Neural progenitor cell (in vitro differentiated cells): ENCODE results near the gene DPP7. TPM values are rescaled to one million over a fixed set of nuclear protein-coding genes. Genes with fewer than 3 reads are reported as not detected.

Source experiments
- DNase-seq: peaks from one replicate; pipeline ENCODE4 v3.0.0-alpha.2; 2016; ENCODE audit warnings: low spot score
- H2AFZ ChIP-seq: fragments of 200-600 bp; sonication (generic); replicated peaks from 2 replicates; pipeline ENCODE4 v1.6.1; 2016; ENCODE audit warnings: antibody characterized with exemption
- H3F3A ChIP-seq: fragments of 200-600 bp; sonication (generic); 2 replicates; pipeline ENCODE4 v1.6.1; 2016; ENCODE audit warnings: antibody characterized with exemption, low read depth
- H3K27ac ChIP-seq: fragments of 200-600 bp; sonication (generic); 2 replicates; pipeline ENCODE4 v1.5.1; 2016; ENCODE audit warnings: mild to moderate bottlenecking
- H3K27me3 ChIP-seq: fragments of 200-600 bp; sonication (generic); 2 replicates; pipeline ENCODE4 v1.6.1; 2016; ENCODE audit warnings: mild to moderate bottlenecking, moderate library complexity
- H3K36me3 ChIP-seq: fragments of 200-600 bp; sonication (generic); 2 replicates; pipeline ENCODE4 v1.5.1; 2016
- H3K4me1 ChIP-seq: fragments of 200-600 bp; sonication (generic); 2 replicates; pipeline ENCODE4 v1.6.1; 2016; ENCODE audit warnings: mixed run types
- H3K4me2 ChIP-seq: fragments of 200-600 bp; sonication (generic); 2 replicates; pipeline ENCODE4 v1.6.1; 2016
- H3K4me3 ChIP-seq: fragments of 200-600 bp; sonication (generic); 2 replicates; pipeline ENCODE4 v1.5.1; 2016
- H3K79me2 ChIP-seq: fragments of 200-600 bp; sonication (generic); 2 replicates; pipeline ENCODE4 v1.6.1; 2016; ENCODE audit warnings: low read depth
- H3K9ac ChIP-seq: fragments of 200-600 bp; sonication (generic); 2 replicates; pipeline ENCODE4 v1.6.1; 2016
- H3K9me3 ChIP-seq: fragments of 200-600 bp; sonication (generic); 2 replicates; pipeline ENCODE4 v1.5.1; 2016; ENCODE audit warnings: low read depth
- H4K20me1 ChIP-seq: fragments of 200-600 bp; sonication (generic); 2 replicates; pipeline ENCODE4 v1.6.1; 2016; ENCODE audit warnings: low read depth
- H3K27ac Mint-ChIP-seq: 3 replicates; pipeline ENCODE4 v1.8.0; 2021; ENCODE audit warnings: mixed read lengths
- H3K27me3 Mint-ChIP-seq: 2 replicates; pipeline ENCODE4 v1.8.0; 2022; ENCODE audit warnings: low read depth, mild to moderate bottlenecking, inconsistent platforms, moderate library complexity, mixed read lengths; ENCODE audit not compliant: insufficient read depth
- H3K36me3 Mint-ChIP-seq: 3 replicates; pipeline ENCODE4 v1.8.0; 2021; ENCODE audit warnings: mixed read lengths
- H3K4me1 Mint-ChIP-seq: 3 replicates; pipeline ENCODE4 v1.8.0; 2021; ENCODE audit warnings: mixed read lengths
- H3K4me3 Mint-ChIP-seq: 3 replicates; pipeline ENCODE4 v1.8.0; 2021; ENCODE audit warnings: mild to moderate bottlenecking, moderate library complexity, mixed read lengths
- H3K9me3 Mint-ChIP-seq: 3 replicates; pipeline ENCODE4 v1.8.0; 2020; ENCODE audit warnings: mixed read lengths
- CTCF ChIP-seq: fragments of 200-600 bp; sonication (generic); IDR thresholded peaks from 2 replicates; pipeline ENCODE4 v1.5.1; 2017; ENCODE audit warnings: antibody characterized with exemption, mild to moderate bottlenecking
- EZH2 ChIP-seq: fragments of 200-600 bp; sonication (generic); IDR thresholded peaks from 2 replicates; pipeline ENCODE4 v1.6.1; 2017; ENCODE audit warnings: antibody characterized with exemption, mild to moderate bottlenecking, moderate library complexity
- EZH2phosphoT487 ChIP-seq: fragments of 200-600 bp; sonication (generic); IDR thresholded peaks from 2 replicates; pipeline ENCODE4 v1.6.1; 2017; ENCODE audit warnings: antibody characterized with exemption
- total RNA-seq: library from RNA; depleted of rRNA; stranded (reverse); fragments of >200 nt; gene quantifications from 2 replicates; pipeline ENCODE4 v1.2.3, GENCODE V29; 2015; ENCODE audit warnings: low replicate concordance

Gene DPP7
- total RNA-seq, 1 donor from 2014 or later = 2.6 TPM

GRCh38 chr9:137068539-137069507 lies 45.7 kb downstream of the DPP7 start:
- Mint-ChIP-seq H3K4me3 (peak overlapping the region; percentile 79), H3K27me3 (peaks cover 11% of the 10 kb centered on the region)

GRCh38 chr9:137067860-137068538 lies 46.5 kb downstream of the DPP7 start:
- Histone ChIP-seq H3K4me1 (peaks cover 11% of the 10 kb centered on the region), H3K9me3 (no peaks in the 10 kb centered on the region), H3K36me3 (no peaks in the 10 kb centered on the region), H4K20me1 (peaks cover 46% of the 10 kb centered on the region), H3K9ac (no peak overlapping the region), H3K4me3 (no peak overlapping the region), H3K79me2 (no peaks in the 10 kb centered on the region), H3K27ac (no peak overlapping the region), H2AFZ (no peak overlapping the region), H3F3A (peaks cover 22% of the 10 kb centered on the region), H3K27me3 (peaks cover 28% of the 10 kb centered on the region), H3K4me2 (no peak overlapping the region)
- Mint-ChIP-seq H3K27me3 (peaks cover 6% of the 10 kb centered on the region), H3K36me3 (no peaks in the 10 kb centered on the region), H3K4me3 (peak overlapping the region; percentile 54), H3K27ac (no peak overlapping the region), H3K4me1 (peaks cover 10% of the 10 kb centered on the region), H3K9me3 (no peaks in the 10 kb centered on the region)
- peak; percentile 82 for DNase-seq
- no peak for TF ChIP-seq EZH2phosphoT487
- TF ChIP-seq CTCF = peak; percentile 62
- no peak for TF ChIP-seq EZH2

More at GRCh38 chr9:137068539-137069507, 45.7 kb downstream of the DPP7 start:
- H3K79me2 ChIP-seq = no peaks in the 10 kb centered on the region
- H3F3A ChIP-seq = peaks cover 22% of the 10 kb centered on the region
- H3K9me3 Mint-ChIP-seq = no peaks in the 10 kb centered on the region
- H3K4me2 ChIP-seq = peak overlapping the region; percentile 98
- TF ChIP-seq EZH2 (no peak), EZH2phosphoT487 (no peak), CTCF (no peak)
- peaks cover 33% of the 10 kb centered on the region for H3K27me3 ChIP-seq
- peaks cover 10% of the 10 kb centered on the region for H3K4me1 Mint-ChIP-seq
- no peak overlapping the region for H3K27ac Mint-ChIP-seq
- H3K9me3 ChIP-seq = no peaks in the 10 kb centered on the region
- peaks cover 11% of the 10 kb centered on the region for H3K4me1 ChIP-seq
- no peak overlapping the region for H3K9ac ChIP-seq
- no peak for DNase-seq
- no peaks in the 10 kb centered on the region for H3K36me3 Mint-ChIP-seq
- peaks cover 43% of the 10 kb centered on the region for H4K20me1 ChIP-seq
- H3K36me3 ChIP-seq = no peaks in the 10 kb centered on the region
- H3K27ac ChIP-seq = no peak overlapping the region
- no peak overlapping the region for H2AFZ ChIP-seq
- H3K4me3 ChIP-seq = peak overlapping the region; percentile 72

GRCh38 chr9:137066096-137066861 lies 48.3 kb downstream of the DPP7 start:
- H3K27ac ChIP-seq = no peak overlapping the region
- Mint-ChIP-seq H3K27ac (no peak overlapping the region), H3K27me3 (peaks cover 7% of the 10 kb centered on the region), H3K4me3 (no peak overlapping the region), H3K36me3 (no peaks in the 10 kb centered on the region), H3K4me1 (peaks cover 10% of the 10 kb centered on the region), H3K9me3 (no peaks in the 10 kb centered on the region)
- peaks cover 11% of the 10 kb centered on the region for H3K4me1 ChIP-seq
- no peak for DNase-seq
- H4K20me1 ChIP-seq = peaks cover 46% of the 10 kb centered on the region
- no peak overlapping the region for H2AFZ ChIP-seq
- no peaks in the 10 kb centered on the region for H3K9me3 ChIP-seq
- H3F3A ChIP-seq = peaks cover 17% of the 10 kb centered on the region
- H3K4me2 ChIP-seq = no peak overlapping the region
- no peaks in the 10 kb centered on the region for H3K79me2 ChIP-seq
- no peak overlapping the region for H3K4me3 ChIP-seq
- H3K27me3 ChIP-seq = peaks cover 22% of the 10 kb centered on the region
- no peak for TF ChIP-seq EZH2
- no peak for TF ChIP-seq CTCF
- TF ChIP-seq EZH2phosphoT487 = no peak
- no peak overlapping the region for H3K9ac ChIP-seq
- no peaks in the 10 kb centered on the region for H3K36me3 ChIP-seq
